Measurements from ENCODE around the gene CAVIN4.

CAVIN4 gene, protein sequence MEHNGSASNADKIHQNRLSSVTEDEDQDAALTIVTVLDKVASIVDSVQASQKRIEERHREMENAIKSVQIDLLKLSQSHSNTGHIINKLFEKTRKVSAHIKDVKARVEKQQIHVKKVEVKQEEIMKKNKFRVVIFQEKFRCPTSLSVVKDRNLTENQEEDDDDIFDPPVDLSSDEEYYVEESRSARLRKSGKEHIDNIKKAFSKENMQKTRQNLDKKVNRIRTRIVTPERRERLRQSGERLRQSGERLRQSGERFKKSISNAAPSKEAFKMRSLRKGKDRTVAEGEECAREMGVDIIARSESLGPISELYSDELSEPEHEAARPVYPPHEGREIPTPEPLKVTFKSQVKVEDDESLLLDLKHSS

DNA sequence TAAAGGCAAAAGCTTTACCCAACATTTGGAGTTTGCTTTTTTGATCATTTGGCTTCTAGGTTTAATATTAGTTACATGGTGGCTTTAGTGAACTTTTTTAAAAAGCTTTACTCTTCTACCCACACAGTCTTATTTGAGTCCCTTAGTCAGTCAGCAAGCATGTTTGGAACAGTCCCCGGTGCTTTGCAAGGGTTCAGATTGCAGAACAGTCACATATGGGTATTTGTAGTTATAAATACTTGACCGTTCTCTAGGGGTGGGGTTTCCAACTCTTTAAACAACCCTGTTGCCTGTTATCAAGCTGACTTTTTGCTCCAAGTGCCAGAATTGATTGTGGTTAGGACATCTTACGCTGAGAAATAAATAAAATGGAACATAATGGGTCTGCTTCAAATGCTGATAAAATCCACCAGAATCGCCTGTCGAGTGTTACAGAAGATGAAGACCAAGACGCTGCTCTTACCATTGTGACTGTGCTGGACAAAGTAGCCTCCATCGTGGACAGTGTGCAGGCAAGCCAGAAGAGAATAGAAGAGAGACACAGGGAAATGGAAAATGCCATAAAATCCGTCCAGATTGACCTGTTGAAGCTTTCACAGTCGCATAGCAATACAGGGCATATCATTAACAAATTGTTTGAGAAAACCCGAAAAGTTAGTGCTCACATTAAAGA lies at the start of gene CAVIN4:
Gene CAVIN4, plus strand, starts transcription at position 304 of the 673 bp plus-strand sequence. Its CDS starts 65 bp downstream, at position 369.
- FAIRE-seq: no peak
- DNase-seq (ENCODE audit: insufficient read length, low spot score): no peak

DNA sequence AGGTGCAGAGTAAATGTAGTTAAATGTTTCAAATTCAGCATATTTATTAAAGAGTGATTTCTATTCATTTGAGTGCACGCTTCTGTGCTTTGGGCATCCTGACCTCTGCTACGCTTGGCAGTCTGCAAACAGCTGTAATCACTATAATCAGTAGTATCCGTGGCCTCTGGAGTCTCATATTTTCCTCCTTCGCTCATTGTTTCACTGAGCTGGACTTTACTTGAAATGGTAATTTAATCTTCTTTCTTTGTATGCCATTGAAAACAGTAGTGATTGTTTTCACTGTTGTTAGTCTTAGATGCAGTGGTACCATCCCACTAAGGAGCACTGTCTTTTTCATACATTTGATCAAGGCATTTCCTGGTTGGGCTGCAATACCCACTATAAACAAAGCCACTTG lies 43.5 kb upstream of the CAVIN4 start:
- FAIRE-seq (no peak), DNase-seq (ENCODE audit: insufficient read length, low spot score) (no peak)

DNA sequence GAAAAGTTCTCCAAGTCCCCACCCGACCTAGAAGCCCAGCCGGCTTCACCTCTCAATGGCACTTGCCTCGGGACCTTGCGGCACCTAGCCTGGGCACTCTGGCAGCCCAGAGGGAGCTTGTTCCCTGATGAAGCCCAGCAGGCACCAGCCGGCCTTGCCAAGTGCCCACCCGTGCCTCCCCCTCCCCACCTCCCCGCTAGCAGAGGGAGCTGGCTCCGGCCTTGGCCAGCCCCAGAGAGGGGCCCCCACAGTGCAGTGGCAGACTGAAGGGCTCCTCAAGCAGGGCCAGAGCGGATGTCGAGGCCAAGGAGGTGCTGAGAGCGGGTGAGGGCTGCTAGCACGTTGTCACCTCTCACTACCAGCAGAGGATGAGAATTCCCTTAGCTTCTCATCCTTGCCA lies 37.6 kb upstream of the CAVIN4 start:
- FAIRE-seq (no peak), DNase-seq (ENCODE audit: insufficient read length, low spot score) (no peak)

DNA sequence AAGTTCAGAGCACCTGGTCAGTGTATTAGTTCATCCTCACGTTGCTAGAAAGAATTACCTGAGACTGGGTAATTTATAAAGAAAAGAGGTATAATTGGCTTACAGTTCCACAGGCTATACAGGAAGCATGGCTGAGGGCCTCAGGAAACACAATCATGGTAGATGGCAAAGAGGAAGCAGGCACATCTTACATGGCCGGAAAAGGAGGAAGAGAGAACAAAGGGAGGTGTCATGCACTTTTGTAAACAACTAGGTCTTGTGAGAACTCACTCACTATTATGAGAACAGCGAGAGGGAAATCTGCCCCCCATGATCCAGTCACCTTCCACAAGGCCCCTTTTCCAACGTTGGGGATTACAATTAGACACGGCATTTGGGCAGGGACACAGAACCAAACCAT lies 28.8 kb upstream of the CAVIN4 start:
- no peak for DNase-seq (ENCODE audit: insufficient read length, low spot score)
- FAIRE-seq: no peak

DNA sequence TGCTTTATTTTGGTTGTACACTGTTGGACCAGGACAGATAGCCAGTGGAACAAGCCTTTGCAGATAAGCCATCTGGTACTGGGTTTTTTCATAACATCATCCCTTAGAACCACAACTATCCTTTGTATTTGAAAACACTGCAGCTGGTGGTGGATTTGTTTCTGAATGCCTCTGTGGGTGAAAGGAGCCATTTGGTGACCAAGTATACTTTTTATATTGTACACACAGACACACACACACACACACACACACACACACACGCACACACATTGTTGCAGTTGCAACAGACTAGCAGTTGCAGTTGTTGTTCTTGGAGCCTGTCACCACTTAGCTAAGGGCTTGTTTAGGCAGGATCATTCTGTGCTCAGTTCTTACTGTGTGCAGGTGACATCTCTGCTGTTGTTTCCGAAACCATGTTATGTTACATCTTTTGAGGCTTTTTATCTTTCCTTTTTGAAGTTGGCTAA lies 22.9 kb upstream of the CAVIN4 start:
- DNase-seq (ENCODE audit: insufficient read length, low spot score) (no peak), FAIRE-seq (no peak)

DNA sequence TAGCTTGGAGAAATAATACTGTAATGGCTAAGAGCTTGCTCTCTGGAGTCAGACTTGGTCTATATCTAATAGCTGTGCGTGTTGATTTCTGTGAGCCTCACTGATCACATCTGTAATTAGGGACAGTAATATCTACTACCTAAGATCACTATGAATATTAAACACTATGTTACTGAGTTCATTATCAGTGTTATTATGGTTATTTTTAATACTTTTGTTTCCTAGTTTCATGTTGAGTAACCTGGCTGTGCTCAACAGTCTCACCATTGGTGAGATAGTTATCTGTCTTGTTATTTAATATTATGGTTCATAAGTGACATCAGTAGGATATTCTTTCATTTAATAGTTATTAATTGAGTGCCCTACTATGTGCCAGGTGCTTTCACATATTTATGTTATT lies 22.4 kb upstream of the CAVIN4 start:
- FAIRE-seq: no peak
- no peak for DNase-seq (ENCODE audit: insufficient read length, low spot score)

DNA sequence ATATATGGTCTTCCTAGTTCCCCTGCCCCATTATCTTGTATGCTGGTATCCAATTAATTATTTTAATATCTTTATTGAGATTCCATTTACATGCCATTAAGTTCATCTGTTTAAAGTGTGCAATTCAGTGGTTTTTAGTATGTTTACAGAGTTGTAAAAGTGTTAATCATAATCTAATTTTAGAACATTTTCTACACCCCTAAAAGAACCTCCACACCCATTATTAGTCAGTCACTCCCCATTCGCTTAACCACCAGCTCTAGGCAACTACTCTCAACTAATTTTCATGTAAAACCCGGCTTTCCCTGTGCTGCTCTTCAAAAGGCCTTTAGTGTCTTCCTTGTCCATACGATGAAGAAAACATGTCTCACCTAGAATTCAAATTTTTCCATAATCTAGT lies 20.8 kb upstream of the CAVIN4 start:
- FAIRE-seq: no peak
- no peak for DNase-seq (ENCODE audit: insufficient read length, low spot score)

DNA sequence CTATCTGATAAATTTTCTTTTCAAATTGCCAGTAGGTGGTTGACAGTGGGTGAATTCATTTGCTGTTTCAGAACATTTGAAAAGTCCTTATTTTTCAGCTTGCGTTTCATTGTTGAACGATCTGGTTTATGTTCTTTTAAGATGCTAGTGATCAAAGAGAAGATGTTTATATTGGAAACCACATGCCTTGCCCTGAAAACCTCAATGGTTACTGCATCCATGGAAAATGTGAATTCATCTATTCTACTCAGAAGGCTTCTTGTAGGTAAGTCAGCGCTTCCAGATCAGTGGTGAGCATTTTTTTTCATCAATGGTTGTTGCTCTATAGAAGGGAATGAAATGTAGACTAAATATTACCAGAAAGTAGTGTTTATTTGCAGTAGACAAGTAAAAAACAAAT lies 16.6 kb upstream of the CAVIN4 start:
- FAIRE-seq (no peak), DNase-seq (ENCODE audit: insufficient read length, low spot score) (no peak)

DNA sequence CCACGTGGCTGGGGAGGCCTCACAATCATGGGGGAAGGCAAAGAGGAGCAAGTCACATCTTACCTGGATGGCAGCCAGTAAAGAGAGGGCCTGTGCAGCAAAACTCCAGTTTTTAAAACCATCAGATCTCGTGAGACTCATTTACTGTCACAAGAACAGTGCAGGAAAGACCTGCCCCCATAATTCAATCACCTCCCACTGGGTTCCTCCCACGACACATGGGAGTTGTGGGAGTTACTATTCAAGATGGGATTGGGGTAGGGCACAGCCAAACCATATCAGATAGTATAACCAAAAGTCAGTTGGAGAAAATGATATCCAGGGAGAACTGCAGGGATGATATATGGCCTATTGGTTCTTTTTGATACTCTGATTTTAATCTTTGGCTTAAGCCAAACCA lies 10.0 kb upstream of the CAVIN4 start:
- no peak for DNase-seq (ENCODE audit: insufficient read length, low spot score)
- FAIRE-seq: no peak

DNA sequence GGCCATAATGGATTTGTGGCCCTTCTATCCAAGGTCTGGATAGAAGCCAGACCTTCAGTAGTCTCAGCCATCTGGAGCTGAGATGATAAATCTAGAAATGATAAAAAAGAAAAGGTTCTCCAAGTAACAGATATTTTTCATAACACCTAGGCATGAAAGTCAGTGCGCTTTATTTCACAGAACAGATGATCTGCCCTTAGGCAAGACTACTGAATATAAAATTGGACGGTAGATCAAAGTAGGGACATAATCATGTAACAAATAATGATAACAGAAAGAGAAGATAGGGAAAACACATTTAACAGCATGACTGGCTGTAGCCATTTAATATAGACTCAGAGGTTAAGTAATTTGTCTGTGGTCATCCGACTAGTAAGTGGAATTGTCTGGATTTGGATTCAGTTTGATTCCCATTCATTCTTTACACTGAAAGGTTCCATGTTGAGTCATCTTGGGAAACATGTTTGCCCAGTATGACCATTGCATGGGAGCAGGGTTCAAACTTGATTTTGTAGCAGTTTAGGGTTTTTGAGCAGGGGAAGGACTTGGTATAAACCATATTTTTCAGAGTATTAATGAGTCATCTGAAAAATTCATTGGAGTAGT lies 4.1 kb upstream of the CAVIN4 start:
- FAIRE-seq (no peak), DNase-seq (ENCODE audit: insufficient read length, low spot score) (no peak)

DNA sequence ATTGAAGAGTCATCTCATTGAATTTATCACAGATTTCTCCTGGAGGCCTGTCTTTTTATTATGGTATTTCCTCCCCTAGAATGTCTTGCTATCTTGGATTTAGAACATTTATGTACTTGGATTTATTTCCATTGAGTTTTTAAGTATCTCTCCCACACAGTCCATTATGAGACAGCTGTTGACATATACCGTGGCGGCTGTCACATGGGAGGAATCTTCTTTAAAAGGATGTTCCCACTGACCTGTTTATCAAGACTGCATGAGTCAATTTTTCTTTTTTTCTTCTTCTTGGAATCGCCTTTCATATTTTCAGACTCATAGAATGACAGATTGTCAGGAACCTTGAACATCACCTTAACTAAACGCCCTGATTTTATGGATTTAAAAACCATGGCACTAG lies 2.9 kb upstream of the CAVIN4 start:
- FAIRE-seq: no peak
- no peak for DNase-seq (ENCODE audit: insufficient read length, low spot score)

DNA sequence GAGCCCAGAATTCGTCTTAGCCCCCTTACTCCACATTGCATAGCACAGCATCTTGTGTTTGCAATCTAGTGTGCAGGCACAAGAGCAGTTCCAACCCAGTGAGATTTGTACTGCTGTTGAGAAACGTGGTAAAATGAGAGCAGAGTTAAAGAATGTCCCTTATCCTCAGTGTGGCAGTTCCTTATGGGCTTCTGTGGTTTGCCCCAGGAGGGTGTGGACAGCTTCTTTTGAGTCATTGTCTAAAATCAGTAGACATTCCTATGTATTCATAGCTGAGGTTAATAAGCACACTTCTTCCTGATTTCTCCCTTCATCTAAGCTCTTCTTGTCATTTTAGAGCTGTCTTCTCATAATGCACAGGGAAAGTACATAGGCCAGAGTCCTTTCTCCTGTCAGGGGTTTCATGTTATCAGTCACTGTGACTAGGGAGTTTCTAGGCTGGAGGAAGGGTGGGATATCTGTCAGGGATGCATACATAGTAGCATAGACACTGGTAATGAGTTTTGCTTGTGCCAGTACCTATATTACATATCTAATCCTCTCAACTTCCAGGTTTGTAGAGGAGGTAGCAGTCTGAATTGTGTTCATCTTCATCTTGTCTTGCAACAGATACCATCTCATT lies 2.0 kb upstream of the CAVIN4 start:
- no peak for FAIRE-seq
- DNase-seq (ENCODE audit: insufficient read length, low spot score): no peak

DNA sequence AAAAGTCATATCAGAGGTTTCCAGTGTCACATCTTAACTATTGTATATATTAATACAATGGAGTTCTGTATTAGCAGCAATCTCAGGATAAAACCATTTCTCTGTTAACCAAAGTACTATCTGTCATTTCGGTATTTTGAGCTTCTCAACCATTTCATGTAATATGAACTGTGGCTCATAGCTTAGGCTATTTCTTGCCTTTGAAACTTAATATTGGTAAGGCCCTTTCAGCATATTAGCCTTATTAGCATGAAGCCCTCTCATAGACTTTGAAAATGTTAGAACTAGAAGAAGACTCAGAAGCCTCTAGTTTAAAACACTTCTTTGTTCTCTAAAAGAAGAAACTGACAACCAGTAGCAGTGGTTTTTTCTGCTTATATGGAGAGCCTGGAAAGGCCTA lies 731 bp downstream of the CAVIN4 start:
- FAIRE-seq: no peak

DNA sequence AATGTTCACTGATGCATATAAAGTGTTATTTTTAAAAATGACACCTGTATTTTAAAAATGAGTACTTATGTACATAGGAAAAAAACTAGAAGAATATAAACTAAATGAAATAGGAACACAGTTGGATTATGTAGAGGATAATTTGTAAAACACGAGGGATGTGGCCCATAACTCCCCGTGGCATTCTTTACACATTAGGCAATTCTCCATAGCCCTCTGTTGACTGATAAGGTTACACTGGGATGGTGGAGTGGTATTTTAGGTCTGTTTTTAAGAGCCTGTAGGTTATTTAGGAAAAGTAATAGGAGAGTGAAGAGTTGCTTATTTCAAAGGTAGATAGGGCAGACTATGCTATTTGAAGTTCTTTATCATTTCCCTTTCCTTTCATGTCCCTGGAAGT lies 1.8 kb downstream of the CAVIN4 start:
- FAIRE-seq (no peak), DNase-seq (ENCODE audit: insufficient read length, low spot score) (no peak)

More for the DNA sequence above, 731 bp downstream of the CAVIN4 start:
- no peak for DNase-seq (ENCODE audit: insufficient read length, low spot score)

DNA sequence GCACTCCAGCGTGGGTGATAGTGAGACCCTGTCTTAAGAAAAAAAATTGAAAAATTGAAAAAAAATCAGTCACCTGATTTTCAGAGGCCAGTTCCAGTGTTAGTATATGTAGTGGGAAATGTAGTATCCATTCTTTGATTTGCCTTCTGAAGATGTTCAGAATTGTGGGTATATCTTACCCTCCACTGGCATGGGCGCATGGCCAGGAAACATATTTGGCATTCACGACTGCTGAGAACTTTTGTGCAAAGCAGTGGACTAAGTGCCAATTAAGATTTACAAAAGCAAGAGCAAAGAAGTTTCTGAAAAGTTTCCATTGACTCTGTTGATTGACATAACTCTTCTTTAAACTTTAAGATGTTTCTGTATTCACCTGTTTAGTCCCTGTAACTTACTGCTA lies 2.4 kb downstream of the CAVIN4 start:
- no peak for FAIRE-seq
- no peak for DNase-seq (ENCODE audit: insufficient read length, low spot score)

DNA sequence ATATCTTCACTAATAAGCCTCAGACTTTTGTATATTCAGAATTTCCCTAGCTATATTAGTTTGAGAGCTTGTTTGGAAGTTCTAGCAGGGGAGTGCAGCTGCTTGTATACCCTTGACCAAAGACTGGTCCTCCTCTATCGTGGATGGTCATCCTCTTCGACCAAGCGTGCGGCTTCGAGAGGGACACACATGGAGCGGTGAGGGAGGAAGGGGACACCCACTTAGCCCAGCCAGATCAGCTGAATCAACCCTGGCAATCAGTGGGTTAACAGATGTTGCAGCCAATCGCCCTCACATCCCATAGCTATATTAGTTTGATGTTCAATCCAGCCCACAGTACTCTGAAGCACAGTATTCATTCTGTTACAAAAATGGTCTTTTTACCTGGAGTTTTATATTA lies 3.2 kb downstream of the CAVIN4 start:
- FAIRE-seq (no peak), DNase-seq (ENCODE audit: insufficient read length, low spot score) (no peak)

DNA sequence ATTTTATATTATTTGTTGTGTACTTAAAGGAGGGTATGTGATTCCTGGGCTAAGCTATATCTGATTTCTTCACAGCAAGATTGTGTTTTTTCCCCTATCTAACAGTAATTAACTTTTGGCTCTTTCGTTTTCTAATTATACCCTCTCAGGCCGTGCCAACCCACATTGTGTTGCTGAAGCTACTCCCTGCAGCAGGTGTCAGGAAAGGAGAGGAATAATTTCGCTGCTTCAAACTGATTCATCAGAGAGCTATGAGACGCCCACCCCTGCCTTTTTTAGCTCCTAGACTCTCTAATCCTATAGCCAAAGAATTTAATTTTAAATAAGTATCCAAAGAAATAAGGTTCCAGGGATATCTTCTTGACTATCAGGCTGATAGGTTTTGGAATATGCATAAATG lies 3.8 kb downstream of the CAVIN4 start:
- no peak for DNase-seq (ENCODE audit: insufficient read length, low spot score)
- no peak for FAIRE-seq

DNA sequence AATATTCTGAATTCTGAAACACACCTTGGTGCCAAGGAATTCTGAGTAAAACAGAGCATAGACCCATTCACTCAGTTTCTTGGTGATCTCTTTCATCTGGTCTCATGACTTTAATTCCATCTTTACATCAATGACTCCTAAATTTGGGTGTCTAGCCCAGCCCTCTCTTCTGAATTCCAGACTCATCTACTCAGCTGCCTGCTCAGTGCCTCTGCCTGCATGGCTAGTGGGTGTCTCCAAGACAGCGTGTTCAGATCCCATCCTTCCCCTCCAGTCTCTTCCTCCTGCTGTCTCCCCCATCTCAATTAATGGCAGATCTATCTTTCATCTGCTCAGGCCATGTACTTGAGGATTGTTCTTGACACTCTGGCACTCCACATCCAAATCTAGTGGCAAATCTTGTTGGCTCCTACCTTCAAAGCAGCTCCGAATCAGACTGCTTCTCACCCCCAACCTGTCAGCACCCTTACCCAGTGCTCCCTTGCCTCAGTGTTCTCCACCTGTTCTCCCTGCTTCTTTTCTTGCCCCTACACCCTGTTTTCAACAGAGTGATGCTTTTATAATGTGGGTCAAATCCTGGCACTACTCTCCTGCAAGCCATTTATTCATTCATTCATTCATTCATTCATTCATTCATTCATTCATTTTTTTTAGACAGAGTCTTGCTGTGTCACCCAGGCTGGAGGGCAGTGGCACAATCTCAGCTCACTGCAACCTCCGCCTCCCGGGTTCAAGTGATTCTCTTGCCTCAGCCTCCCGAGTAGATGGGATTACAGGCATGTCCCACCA lies 5.3 kb downstream of the CAVIN4 start:
- no peak for DNase-seq (ENCODE audit: insufficient read length, low spot score)
- no peak for FAIRE-seq

DNA sequence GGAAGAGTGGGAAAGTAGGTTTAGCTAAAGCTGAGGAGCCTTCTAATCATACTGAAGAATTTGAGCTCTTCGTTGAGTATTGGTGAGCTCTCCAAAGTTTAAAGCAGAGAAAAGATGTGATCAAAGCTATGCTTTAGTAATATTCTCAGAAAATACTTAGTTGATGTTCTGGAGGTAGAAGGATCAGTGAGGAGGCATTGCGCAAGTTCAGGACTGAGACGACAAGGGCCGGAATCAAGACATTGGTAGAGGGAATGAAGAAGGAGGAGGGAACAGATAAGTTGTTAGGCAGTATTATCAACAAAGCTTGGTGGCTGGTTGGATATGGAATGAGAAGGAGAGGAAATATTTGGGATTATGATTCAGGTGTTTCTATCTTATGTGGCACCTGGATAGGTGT lies 7.1 kb downstream of the CAVIN4 start:
- no peak for DNase-seq (ENCODE audit: insufficient read length, low spot score)
- FAIRE-seq: no peak

DNA sequence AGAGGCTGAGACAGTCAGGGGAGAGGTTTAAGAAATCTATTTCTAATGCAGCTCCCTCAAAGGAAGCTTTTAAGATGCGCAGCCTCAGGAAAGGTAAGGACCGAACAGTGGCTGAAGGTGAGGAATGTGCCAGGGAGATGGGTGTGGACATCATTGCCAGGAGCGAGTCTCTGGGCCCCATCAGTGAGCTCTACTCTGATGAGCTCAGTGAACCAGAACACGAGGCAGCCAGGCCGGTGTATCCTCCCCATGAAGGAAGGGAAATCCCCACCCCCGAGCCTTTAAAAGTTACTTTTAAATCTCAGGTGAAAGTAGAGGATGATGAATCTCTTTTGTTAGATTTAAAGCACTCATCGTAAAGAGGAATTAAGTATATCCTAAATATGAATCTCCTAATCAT lies 8.2 kb downstream of the CAVIN4 start:
- no peak for DNase-seq (ENCODE audit: insufficient read length, low spot score)
- no peak for FAIRE-seq

DNA sequence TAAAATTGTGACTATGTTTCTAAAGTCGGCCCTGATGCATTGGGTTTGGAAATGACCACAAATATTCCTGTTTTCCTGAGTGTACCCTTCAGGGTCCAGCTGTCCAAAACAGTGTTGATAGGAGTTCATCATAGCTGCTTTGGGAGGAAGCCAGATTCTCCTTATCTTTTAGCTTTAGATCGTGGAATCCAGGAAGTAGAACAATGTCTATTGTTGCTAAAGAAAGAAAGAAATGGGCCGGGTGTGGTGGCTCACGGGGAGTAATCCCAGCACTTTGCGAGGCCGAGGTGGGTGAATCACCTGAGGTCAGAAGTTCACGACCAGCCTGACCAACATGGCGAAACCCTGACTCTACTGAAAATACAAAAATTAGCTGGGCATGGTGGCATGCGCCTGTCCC lies 9.5 kb downstream of the CAVIN4 start:
- DNase-seq (ENCODE audit: insufficient read length, low spot score): no peak
- no peak for FAIRE-seq

Data from HTR-8/SVneo (cell line).